VCaP (cell line): ENCODE measurements around the gene COQ8B.

Experiments
- H3K27ac ChIP-seq: fragments of 450-650 bp; 2 replicates; pipeline ENCODE4 v1.5.1; 2017
- CTCF ChIP-seq: fragments of 450-650 bp; conservative IDR thresholded peaks from 2 replicates; pipeline ENCODE4 v1.5.1; 2017; ENCODE audit warnings: mild to moderate bottlenecking, moderate library complexity

COQ8B gene

GRCh38 chr19:40693896-40694295, 22.8 kb downstream of the COQ8B start:
- H3K27ac ChIP-seq = no peak overlapping the region
- no peak for TF ChIP-seq CTCF

GRCh38 chr19:40693150-40693788, 23.4 kb downstream of the COQ8B start:
- no peak for TF ChIP-seq CTCF
- H3K27ac ChIP-seq = no peak overlapping the region

GRCh38 chr19:40692212-40692551, 24.5 kb downstream of the COQ8B start:
- no peak overlapping the region for H3K27ac ChIP-seq
- TF ChIP-seq CTCF = no peak

GRCh38 chr19:40691421-40692211, 25.1 kb downstream of the COQ8B start:
- H3K27ac ChIP-seq = peak overlapping the region; percentile 77
- TF ChIP-seq CTCF = no peak

- TF ChIP-seq CTCF = no peak
- peak overlapping the region; percentile 77 for H3K27ac ChIP-seq
These were observed 25.8 kb downstream of the COQ8B start for GRCh38 chr19:40690693-40691420.

GRCh38 chr19:40690050-40690692, 26.5 kb downstream of the COQ8B start, which contains the start of gene NUMBL:
NUMBL (minus strand) TSS chr19:40690651; CDS start chr19:40690483, 168 bp downstream.
- no peak for TF ChIP-seq CTCF
- H3K27ac ChIP-seq = peak within 1 kb of the TSS; percentile 77
